GM08714 (cell line): ENCODE data around the gene PHYHIPL.
"Not testable (repeated sequence)": the region's sequence is repeated elsewhere in the genome, so short reads cannot be mapped to it uniquely, and the experiment has no call there.

Experiments used
- H3K4me3 ChIP-seq: fragments of 200-500 bp; sonication (Bioruptor generic); 2 replicates; pipeline ENCODE4 v1.5.1; 2014; ENCODE audit warnings: mild to moderate bottlenecking, low read length, inconsistent platforms
- ZNF274 ChIP-seq: IDR thresholded peaks from 2 replicates; pipeline ENCODE4 v1.6.1; 2012; ENCODE audit warnings: mild to moderate bottlenecking, low read depth, low read length

Gene PHYHIPL

DNA sequence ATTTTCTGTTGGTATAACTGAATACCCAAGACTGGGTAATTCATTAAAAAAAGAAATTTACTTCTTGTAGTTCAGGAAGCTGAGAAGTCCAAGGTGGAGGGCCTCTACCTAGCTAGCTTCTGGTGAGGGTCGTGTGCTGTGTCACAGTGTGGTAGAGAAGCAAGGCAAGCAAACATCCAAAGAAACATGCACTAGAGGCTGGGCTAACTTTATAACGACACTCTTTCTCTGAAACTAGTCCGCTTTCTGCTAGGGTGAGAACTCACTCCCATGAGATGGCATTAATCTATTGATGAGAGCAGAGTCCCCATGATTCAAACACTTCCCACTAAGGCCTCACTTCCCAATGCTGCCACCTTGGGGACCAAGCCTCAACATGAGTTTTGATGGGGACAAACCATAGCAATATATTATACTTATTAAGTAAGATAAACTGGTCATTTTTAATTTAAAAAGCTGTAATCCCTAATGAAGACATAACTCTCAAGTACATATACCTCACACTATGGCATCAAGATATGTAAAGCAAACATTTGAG, 50.8 kb downstream of the PHYHIPL start:
- TF ChIP-seq ZNF274: no peak
- H3K4me3 ChIP-seq: no peak overlapping the region

DNA sequence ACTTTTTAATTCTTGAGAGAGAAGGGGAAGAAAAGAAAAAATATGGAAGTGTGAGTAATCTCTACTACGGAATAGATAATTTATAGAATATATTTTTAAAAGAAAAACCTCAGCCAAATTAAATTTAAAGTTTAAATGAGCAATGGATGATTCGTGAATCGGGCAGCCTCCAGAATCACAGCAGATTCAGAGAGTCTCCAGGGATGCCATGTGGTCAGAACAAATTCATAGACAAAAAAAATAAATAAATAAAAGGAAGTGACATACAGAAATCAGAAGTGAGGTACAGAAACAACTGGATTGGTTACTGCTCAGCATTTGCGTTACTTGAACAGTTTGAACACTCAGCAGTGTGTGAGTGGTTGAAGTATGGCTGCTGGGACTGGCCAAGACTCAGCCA, 53.0 kb downstream of the PHYHIPL start:
- no peak for TF ChIP-seq ZNF274
- no peak overlapping the region for H3K4me3 ChIP-seq

GRCh38 chr10:59234194-59234593, 57.8 kb downstream of the PHYHIPL start:
- H3K4me3 ChIP-seq: no peak overlapping the region

DNA sequence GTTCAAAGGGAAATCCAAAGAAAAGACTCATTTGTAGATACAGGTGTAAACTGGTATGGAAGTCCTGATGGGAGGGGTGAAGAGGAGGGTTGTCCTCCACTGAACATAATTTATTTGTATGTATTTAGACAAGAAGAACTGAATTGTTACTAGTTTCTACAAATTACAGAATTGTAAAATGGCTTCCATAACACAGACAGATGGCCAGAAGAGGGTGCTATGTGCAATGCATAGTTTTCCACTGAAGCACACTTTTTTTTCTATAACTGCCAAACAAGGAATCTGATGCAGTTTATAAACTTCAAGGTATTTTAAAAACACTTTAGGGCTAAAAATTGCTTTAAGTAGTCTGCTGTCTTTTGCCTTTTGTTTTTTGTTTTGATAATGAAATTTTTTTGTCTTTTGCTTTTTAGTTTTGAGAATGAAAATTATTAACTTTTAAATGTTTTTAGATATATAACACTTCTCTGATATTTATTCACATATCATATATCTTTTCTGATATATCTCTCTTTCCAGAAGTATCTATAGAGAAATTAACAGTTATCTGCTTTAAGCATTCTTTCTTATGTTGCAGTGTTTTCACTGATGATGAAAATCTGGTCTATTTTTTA, 58.5 kb downstream of the PHYHIPL start:
- H3K4me3 ChIP-seq: no peak overlapping the region
- TF ChIP-seq ZNF274: no peak

More at GRCh38 chr10:59234194-59234593, 57.8 kb downstream of the PHYHIPL start:
- TF ChIP-seq ZNF274: no peak

DNA sequence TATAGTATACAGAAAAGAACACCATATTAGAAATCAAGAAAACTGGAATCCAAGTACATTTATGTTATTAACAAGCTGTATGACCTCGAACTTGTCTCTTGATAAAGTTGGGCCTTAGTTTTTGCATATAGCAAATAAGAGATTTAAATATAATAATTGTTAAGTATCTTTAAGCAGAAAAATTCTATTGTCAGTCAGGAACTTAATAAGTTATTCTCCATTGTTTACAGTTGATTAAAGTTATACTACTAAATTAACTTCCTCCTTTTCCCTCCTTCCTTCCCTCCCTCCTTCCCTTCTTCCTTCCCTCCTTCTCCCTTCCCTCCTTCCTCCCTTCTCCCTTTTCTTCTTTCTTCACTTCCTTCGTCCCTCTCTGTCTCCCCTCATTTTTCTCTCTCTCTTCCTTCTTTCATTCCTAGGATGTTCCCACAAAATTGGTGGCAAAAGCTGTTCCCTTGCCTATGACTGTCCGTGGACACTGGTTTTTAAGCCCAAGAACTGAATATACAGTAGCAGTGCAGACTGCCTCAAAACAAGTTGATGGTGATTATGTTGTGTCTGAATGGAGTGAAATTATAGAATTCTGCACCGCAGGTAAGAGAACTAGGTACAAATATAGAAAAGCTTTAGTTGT, 59.7 kb downstream of the PHYHIPL start:
- no peak for TF ChIP-seq ZNF274
- no peak overlapping the region for H3K4me3 ChIP-seq

DNA sequence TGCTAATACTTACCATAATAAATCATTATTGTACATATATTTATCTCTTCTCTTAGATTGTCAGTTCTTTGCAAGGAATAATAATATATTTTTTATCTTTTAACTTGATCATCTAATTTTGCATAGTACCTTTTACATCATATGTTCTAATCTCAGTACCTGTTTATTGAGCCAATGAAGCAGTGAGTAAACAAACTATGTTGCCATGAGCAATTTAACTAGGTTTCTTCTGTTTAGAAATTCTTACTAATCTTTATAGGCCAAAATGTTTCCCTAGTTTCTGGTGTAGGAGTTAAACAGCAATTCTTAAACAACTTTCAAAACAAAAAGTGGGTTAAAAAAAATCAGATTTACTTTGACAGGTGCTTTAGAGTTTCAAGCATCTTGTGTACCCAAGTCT, 61.3 kb downstream of the PHYHIPL start:
- TF ChIP-seq ZNF274: no peak
- no peak overlapping the region for H3K4me3 ChIP-seq

- H3K4me3 ChIP-seq: not testable (repeated sequence)
These were observed 62.7 kb downstream of the PHYHIPL start for GRCh38 chr10:59239108-59239507.

GRCh38 chr10:59240582-59241183, 64.2 kb downstream of the PHYHIPL start:
- no peak for TF ChIP-seq ZNF274
- H3K4me3 ChIP-seq: no peak overlapping the region

DNA sequence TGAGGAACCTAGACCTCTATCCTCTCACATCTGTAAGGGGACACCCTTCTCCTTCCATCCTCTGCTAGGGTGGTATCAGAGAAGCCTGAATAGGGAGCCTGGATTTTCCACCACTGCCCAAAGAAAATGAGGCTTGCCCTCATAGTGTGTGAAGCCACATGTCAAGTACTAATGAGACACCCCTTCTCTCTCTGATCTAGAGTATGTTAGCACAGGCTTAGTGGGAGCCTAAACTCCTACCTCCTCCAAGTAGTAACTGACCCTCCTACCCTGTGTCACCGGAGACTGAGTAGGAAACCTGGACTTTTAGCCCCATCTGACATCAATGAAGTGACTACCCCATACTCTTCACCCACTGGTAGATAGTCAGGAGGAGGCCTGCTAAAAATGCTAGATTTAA, 65.6 kb downstream of the PHYHIPL start:
- no peak overlapping the region for H3K4me3 ChIP-seq
- no peak for TF ChIP-seq ZNF274

- TF ChIP-seq ZNF274: no peak
- no peak overlapping the region for H3K4me3 ChIP-seq
These were observed 66.5 kb downstream of the PHYHIPL start for GRCh38 chr10:59242991-59243390.

- no peak overlapping the region for H3K4me3 ChIP-seq
- no peak for TF ChIP-seq ZNF274
These were observed 67.3 kb downstream of the PHYHIPL start for GRCh38 chr10:59243611-59244195.

- H3K4me3 ChIP-seq: no peak overlapping the region
- no peak for TF ChIP-seq ZNF274
These were observed 68.4 kb downstream of the PHYHIPL start for GRCh38 chr10:59244871-59245270.

GRCh38 chr10:59245686-59246085, 69.2 kb downstream of the PHYHIPL start:
- H3K4me3 ChIP-seq: no peak overlapping the region
- no peak for TF ChIP-seq ZNF274

- no peak for TF ChIP-seq ZNF274
- H3K4me3 ChIP-seq: no peak overlapping the region
These were observed 76.0 kb downstream of the PHYHIPL start for GRCh38 chr10:59252491-59252890.

GRCh38 chr10:59255463-59255862, 79.0 kb downstream of the PHYHIPL start:
- no peak overlapping the region for H3K4me3 ChIP-seq
- TF ChIP-seq ZNF274: no peak

- TF ChIP-seq ZNF274: no peak
- no peak overlapping the region for H3K4me3 ChIP-seq
These were observed 80.8 kb downstream of the PHYHIPL start for GRCh38 chr10:59257224-59257623.
